ENCODE results near the gene C2CD4C. TPM values are rescaled to one million over a fixed set of nuclear protein-coding genes. Genes with fewer than 3 reads are reported as not detected.
A peak's percentile ranks its signal among the peaks of the same experiment; 100 is the strongest.

Gene C2CD4C
- total and polyA plus RNA-seq, 12 donors, result 0.17 to 3.2 (median 1.2) TPM; not detected in 1

DNA sequence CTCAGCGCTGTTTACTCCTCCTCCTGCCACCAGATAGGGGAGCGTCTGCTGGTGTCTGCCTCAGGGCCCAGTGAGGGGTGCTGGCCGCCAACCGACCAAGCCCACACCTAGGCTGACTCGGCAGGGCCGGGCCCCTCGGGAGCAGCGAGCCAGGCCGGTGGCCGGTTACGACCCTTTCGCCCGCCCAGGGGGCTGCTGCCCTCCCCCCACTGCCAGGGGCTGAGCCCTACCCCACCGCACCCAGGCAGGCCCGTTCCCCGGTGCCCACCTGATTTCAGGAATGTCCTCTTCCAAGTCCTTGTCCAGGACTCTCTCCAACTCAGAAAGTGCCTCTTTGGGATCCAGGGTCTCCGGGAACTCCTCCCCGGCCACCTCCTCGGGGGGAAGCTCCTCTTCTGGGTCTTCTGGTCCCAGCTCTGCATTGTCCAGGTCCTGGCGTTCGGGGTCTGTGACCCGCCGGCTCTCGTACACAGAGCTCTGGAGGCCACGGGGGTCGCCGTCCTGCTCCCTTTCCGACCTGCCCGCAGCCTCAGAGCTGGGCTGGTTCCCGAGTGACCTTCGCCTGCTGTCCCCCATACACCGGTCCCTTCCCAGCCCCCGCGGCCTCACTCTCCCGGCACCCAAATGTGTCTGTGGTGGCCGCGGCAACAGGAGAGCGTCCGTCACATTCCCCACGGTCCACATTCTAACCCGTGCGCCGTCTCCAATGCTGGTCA, 33.4 kb downstream of the C2CD4C start:
- TF ChIP-seq POLR2A (IDR thresholded peaks at IDR 0.05), result no peak
- Histone ChIP-seq H3K9me3 (replicated peaks in 1 of 3) (no peaks in the 10 kb centered on the region), H3K4me1 (replicated peaks in 1 of 2) (no peaks in the 10 kb centered on the region), H3K27me3 (peaks cover 4% of the 10 kb centered on the region), H3K4me3 (no peak overlapping the region), H3K27ac (no peak overlapping the region), H3K36me3 (replicated peaks in 1 of 2) (no peaks in the 10 kb centered on the region)
- 76 to 83% (median 77%) methylated on average over 12 to 43 of the region's 43 CpGs for WGBS, 4 donors
- peak in 1 of 7 donors; percentile 12 for DNase-seq
- intact Hi-C loops (cut with DNase I), result no loop called here

DNA sequence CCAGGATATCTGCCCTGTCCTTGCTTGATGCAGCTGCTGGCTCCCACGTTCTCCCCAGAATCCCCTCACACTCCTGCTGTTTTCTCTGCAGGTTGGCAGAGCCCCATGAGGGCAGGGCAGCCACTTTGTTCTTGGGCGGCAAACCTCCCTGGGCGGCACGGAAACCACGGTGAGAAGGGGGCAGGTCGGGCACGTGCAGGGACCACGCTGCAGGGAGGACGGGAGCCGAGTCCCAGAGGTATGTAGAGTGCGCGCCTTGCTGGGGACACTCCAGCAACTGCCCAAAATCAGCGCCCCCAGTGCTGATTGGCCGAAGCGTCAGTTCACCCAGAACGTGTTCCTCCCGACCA, 34.1 kb downstream of the C2CD4C start:
- peak in 1 of 7 donors; percentile 5 for DNase-seq
- H3K27me3 ChIP-seq, result peaks cover 4% of the 10 kb centered on the region
- H3K36me3 ChIP-seq (replicated peaks in 1 of 2), result no peaks in the 10 kb centered on the region
- no peaks in the 10 kb centered on the region for H3K4me1 ChIP-seq (replicated peaks in 1 of 2)
- intact Hi-C loops (cut with DNase I), result no loop called here
- no peak for TF ChIP-seq POLR2A (IDR thresholded peaks at IDR 0.05)
- TF ChIP-seq, protein P1, sequence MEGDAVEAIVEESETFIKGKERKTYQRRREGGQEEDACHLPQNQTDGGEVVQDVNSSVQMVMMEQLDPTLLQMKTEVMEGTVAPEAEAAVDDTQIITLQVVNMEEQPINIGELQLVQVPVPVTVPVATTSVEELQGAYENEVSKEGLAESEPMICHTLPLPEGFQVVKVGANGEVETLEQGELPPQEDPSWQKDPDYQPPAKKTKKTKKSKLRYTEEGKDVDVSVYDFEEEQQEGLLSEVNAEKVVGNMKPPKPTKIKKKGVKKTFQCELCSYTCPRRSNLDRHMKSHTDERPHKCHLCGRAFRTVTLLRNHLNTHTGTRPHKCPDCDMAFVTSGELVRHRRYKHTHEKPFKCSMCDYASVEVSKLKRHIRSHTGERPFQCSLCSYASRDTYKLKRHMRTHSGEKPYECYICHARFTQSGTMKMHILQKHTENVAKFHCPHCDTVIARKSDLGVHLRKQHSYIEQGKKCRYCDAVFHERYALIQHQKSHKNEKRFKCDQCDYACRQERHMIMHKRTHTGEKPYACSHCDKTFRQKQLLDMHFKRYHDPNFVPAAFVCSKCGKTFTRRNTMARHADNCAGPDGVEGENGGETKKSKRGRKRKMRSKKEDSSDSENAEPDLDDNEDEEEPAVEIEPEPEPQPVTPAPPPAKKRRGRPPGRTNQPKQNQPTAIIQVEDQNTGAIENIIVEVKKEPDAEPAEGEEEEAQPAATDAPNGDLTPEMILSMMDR (IDR thresholded peaks at IDR 0.05), result no peak
- no peaks in the 10 kb centered on the region for H3K9me3 ChIP-seq (replicated peaks in 1 of 3)
- H3K27ac ChIP-seq, result no peak overlapping the region
- WGBS, 4 donors, result 62 to 73% (median 69%) methylated on average over 10 to 17 of the region's 17 CpGs
- no peak overlapping the region for H3K4me3 ChIP-seq

DNA sequence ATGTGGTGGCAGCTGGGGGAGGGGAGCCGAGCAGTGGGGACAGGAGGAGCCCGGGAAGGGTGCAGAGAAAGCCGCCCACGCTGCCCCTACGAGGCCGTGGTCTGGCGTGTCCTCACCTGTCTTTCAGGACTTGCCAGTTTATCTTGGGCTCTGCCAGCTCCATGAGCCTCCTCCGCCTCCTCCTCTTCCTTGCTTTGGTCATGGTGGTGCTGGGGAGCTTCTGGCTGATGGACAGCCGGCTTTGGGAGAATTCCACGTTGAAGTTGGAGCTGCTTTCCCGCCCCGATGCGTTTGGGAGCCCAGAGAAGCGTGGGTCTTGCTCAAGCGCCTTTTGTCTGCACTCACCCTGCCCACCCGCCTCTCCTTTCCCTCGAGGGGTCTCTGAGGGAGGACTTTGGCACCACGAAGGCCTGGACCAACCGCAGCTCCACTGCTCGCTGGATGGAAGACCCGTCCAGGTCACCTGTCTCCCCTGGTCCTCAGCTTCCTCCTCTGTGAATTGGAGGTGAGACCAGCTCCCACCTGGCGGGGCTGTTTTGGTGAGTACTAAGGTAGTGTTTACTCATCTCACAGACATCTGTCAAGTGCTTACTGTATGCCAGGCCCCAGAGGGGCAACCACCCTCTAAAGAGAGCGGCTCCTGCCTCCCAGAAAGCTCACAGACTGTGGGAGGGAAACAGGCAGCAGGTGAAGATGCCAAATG, 34.6 kb downstream of the C2CD4C start:
- Histone ChIP-seq H3K36me3 (replicated peaks in 1 of 2) (no peaks in the 10 kb centered on the region), H3K4me3 (no peak overlapping the region), H3K27ac (no peak overlapping the region), H3K4me1 (replicated peaks in 1 of 2) (no peaks in the 10 kb centered on the region), H3K27me3 (peaks cover 4% of the 10 kb centered on the region), H3K9me3 (replicated peaks in 1 of 3) (no peaks in the 10 kb centered on the region)
- intact Hi-C loops (cut with DNase I), result no loop called here
- TF ChIP-seq, protein P1 (IDR thresholded peaks at IDR 0.05), result no peak
- TF ChIP-seq POLR2A (IDR thresholded peaks at IDR 0.05), result no peak
- WGBS, 4 donors, result 64 to 74% (median 68%) methylated on average over 14 to 23 of the region's 23 CpGs
- peak in 1 of 7 donors; percentile 11 for DNase-seq

DNA sequence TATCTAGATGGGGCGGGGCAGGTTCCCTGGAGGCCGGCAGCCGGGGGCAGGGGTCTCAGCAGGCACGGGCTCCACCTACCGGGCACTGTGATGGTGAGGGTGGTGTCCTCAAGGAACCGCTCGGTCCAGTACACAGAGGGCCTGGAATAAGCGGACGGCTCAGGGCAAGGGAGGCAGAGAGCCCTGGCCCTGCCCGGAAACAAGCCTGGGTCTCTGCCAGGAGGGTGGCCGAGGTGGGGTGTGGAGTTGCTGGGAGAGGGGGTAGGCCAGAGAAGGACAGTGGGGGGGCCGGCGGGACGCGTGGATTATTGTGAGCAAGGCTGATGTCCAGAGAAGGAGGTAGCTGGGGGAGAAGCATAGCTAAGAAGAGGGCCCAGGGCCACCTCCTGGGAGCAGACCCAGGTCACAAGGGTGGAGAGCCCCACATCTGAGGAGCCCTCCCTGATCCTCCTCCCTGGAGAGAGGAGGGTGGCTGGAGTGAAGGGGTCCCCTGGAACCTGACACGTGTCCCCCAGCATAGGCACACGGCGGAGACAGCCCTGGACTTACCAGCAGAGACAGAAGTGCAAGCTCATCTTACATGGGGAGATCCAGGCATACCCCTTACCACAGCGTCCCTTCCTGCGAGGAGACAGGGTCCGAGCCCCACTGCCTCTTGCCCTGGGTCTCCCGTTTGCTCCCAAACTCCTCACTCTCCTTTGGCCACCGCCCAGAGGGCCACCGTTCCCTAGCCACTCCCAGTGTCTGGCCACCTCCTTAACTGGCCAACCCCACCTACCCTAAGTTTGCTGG, 35.4 kb downstream of the C2CD4C start:
- Histone ChIP-seq H3K27ac (no peak overlapping the region), H3K9me3 (replicated peaks in 1 of 3) (no peaks in the 10 kb centered on the region), H3K4me3 (no peak overlapping the region), H3K4me1 (replicated peaks in 1 of 2) (no peaks in the 10 kb centered on the region), H3K27me3 (peaks cover 4% of the 10 kb centered on the region), H3K36me3 (replicated peaks in 1 of 2) (no peaks in the 10 kb centered on the region)
- TF ChIP-seq, protein P1 (IDR thresholded peaks at IDR 0.05), result no peak
- no peak for TF ChIP-seq POLR2A (IDR thresholded peaks at IDR 0.05)
- peak in 1 of 7 donors; percentile 12 for DNase-seq
- 80 to 88% (median 82%) methylated on average over 23 to 24 of the region's 24 CpGs for WGBS, 4 donors
- intact Hi-C loops (cut with DNase I), result no loop called here

Measured in adrenal gland (tissue), 12 donors.